Left renal cortex interstitium (tissue), 4 donors: ENCODE data around the gene OR51A7. TPM values are rescaled to one million over a fixed set of nuclear protein-coding genes. Genes with fewer than 3 reads are reported as not detected.
"Not testable (repeated sequence)": the region's sequence is repeated elsewhere in the genome, so short reads cannot be mapped to it uniquely, and the experiment has no call there.

Experiments used
- DNase-seq, 4 donors: peaks; one replicate each; pipeline ENCODE4 v3.0.0-alpha.2; 2013; ENCODE audit warnings: low read depth in 4 of 4, low spot score in 2 of 4, missing footprints in 1 of 4
- polyA plus RNA-seq, 4 donors: library from polyadenylated mRNA; unstranded; fragments of 120-200 nt; gene quantifications; one replicate each; pipeline ENCODE4 v1.2.1, GENCODE V29; 2013; ENCODE audit not compliant: insufficient read length in 4 of 4

OR51A7 gene
- not detected for polyA plus RNA-seq

- DNase-seq = no peak
Measured at GRCh38 chr11:4903484-4903883, at the start of gene OR51A7. Gene OR51A7, plus strand, starts transcription at chr11:4903783. Its CDS starts 3,587 bp downstream, at chr11:4907370.

- DNase-seq = not testable (repeated sequence)
Measured at GRCh38 chr11:4854286-4854685, 49.3 kb upstream of the OR51A7 start.

DNA sequence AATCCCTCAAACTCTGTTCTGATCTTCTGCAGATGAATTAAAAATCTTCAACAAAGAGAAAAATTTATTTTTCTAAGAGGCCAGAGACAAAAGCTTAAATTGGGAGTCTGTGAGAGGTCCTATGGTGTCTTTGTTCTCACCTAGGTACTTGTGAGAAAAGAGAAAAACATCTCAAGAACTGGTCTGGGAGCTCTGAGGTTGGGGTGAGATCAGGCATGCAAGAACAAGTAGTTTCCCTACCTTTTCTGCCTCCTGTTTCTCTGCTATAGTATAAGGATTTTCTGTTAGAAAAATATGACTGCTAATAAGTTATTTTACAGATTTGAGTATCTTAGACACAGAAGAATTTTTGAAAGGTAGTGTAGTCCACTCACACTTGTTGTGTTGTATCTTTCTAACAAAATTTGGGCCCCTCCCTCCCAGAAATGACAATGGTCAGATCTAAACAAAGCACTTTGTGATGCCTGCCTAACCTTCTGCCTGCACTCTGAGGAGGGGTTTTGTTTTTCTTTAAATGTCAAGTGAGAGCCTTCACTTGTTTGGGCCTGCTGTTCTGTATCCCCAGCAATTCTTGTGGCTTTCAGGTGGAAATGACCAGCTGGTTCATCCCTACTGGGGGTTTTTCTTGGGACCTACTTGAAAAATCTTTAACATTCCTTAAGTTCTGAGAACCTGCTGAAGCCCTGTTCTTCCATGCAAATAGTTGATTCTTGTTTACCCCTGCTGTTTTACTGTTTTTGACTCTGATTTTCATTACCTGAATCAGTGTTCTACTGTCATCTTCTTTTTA lies 40.9 kb upstream of the OR51A7 start:
- no peak for DNase-seq

- no peak for DNase-seq
Measured at GRCh38 chr11:4863876-4864275, 39.7 kb upstream of the OR51A7 start.

- no peak for DNase-seq
Measured at GRCh38 chr11:4865855-4866254, 37.7 kb upstream of the OR51A7 start.

DNA sequence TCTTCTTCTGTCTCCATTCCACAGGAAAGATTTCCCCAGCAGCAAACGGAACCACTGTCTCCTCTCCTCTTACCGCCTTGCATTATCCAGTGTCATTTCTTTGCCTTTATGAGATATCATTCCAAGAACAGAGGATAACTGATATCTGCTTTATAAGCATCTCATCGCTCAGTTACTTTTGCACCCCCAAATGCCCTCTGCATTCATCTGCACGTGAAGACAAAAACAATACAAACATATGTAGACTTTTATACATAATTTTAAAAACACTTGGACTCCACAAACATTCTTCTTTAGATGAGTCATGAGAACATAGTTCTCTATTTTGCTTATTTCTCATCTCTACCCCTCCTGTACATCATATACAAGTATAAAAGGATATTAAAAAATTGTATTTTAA lies 22.4 kb upstream of the OR51A7 start:
- DNase-seq = no peak

DNA sequence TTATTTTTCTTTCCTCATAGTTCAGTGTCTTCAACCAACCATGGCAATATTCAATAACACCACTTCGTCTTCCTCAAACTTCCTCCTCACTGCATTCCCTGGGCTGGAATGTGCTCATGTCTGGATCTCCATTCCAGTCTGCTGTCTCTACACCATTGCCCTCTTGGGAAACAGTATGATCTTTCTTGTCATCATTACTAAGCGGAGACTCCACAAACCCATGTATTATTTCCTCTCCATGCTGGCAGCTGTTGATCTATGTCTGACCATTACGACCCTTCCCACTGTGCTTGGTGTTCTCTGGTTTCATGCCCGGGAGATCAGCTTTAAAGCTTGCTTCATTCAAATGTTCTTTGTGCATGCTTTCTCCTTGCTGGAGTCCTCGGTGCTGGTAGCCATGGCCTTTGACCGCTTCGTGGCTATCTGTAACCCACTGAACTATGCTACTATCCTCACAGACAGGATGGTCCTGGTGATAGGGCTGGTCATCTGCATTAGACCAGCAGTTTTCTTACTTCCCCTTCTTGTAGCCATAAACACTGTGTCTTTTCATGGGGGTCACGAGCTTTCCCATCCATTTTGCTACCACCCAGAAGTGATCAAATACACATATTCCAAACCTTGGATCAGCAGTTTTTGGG lies 21.6 kb upstream of the OR51A7 start, which contains the start of gene OR51T1:
Gene OR51T1 (plus strand): TSS at position 41 of the 641 bp plus-strand sequence. CDS start 0 bp downstream, at position 41.
- DNase-seq = peak in 1 of 4 donors; percentile 13

- DNase-seq = no peak
Measured at GRCh38 chr11:4882543-4882942, 21.0 kb upstream of the OR51A7 start.

DNA sequence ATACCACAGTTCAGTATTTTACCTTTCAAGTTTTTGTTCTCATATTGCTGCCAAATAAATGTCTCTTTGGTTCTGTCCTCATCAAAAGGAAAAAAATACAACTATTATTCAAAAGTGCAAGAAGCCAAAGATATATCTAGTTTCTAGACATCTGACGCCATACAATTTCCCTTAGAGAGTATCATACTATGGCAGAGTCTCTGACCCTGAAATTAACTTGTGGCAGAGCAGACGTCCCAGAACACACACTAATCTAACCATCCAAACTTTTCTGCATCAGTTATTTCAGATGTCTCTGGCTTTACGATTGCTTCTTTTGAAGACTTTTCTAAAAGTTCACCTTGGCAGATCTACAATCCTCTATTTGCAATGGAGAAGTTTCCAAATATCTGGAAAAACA lies 19.2 kb upstream of the OR51A7 start:
- no peak for DNase-seq

GRCh38 chr11:4886186-4886585 lies 17.4 kb upstream of the OR51A7 start:
- no peak for DNase-seq

GRCh38 chr11:4887591-4887990 lies 16.0 kb upstream of the OR51A7 start:
- no peak for DNase-seq

DNA sequence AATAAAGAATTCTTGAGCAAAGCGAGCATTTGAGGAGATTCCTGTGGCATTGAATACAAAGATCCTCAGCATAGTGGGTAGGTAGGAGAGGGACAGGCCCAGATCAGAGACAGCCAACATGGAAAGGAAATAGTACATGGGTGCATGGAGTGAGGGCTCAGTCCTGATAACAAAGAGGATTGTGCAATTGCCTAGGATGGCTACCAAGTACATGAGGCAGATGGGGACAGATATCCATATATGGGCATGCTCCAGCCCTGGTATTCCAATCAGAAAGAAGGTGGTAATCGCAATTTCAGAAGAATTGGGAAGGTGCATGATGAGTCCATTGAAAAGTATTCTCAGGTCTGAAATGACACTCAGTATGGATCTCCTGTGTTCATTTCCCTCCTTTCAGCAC lies 13.3 kb upstream of the OR51A7 start:
- DNase-seq = no peak

DNA sequence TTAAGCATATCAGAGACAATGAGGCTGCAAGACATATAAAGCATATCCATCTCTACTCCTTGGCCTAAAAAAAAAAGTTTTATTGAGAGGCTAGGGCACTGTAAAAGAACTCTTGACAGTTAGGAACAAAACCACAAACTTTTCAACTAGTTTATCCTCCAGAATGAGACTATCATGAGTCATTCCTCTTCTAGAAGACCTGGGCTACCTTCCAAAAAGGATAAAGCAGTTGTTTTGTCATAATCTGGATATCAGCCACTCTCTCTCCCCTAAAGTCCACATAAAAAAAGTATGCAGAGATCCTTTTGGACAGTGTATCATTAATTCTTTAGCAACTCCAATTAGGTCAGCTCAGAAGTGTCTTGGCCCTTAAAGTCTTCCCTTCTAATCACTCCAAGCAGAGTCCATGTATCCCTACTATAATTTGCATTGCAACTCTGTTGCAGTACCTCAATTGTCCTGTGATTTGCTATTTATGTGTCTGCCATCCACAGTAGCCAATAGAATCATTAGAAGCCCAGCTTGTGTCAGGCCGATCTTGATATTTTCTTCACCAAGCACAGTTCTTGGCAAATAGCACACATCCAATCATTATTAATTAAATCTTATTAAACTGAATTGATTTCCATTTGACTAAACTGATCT lies 11.5 kb upstream of the OR51A7 start:
- DNase-seq = no peak

DNA sequence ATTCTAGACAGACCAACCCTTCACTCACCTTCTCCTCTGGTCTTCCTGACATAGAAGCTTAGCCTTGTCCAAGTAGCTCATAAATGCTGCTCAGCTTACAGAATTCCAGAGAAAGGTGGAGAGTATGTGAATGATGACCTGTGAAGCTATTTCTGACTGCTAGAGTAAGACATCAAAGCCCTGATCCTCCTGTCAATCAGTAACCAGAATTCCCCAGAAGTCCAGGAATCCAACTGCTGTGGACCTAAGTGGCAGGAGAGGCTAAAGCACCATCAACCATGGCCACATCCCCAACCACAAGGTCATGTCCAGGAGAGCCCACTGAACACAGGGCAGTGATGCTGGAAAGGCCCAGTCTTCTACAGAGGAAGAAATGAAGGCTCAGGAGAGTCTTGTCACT lies 13.0 kb downstream of the OR51A7 start:
- DNase-seq = peak in 1 of 4 donors; percentile 2

DNA sequence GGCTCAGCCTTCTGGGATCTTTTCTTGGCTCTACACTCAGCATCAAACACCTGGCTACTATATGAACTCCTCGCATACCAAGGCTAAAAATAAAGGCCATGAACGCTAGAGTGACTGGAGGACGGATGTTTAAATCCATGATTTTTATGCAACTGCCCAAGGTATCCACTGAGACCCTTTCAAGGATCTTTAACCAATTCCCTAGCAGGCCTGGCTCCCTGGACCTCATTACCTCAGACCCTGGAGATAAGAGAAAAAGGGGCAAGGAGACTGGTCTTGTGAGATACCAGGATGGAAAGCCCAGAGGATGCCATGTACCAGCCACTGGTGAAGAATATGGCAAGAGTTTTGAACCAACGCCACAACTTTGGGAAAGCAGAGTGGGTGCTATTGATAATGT lies 15.7 kb downstream of the OR51A7 start, which contains the start of gene OR51G2:
Gene OR51G2 (minus strand): TSS at position 101 of the 400 bp plus-strand sequence. CDS start 3,687 bp downstream, outside the sequence.
- no peak for DNase-seq

- no peak for DNase-seq
Measured at GRCh38 chr11:4921796-4922195, 18.2 kb downstream of the OR51A7 start.

GRCh38 chr11:4922304-4922703 lies 18.7 kb downstream of the OR51A7 start:
- no peak for DNase-seq

DNA sequence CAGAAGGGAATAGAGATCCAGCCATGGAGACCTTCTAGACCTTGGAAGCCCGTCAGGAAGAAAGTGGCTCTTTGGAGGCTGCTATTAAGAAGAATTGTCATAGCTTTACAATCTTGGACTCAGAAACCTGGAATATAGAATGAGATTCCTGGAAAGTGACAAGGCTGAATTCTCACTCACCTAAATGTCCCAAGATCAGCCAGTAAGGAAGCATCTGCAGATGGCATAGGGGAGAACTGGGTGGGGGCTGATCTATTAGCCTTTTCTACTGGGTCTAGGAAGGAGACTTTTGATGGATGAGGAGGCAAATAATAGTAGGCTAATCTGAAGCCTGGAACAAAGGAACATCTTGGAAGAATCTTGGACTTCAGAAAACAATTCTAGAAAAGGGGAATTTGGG lies 20.7 kb downstream of the OR51A7 start, which contains the start of gene OR51G1:
Gene OR51G1 (minus strand): TSS at position 101 of the 400 bp plus-strand sequence. CDS start 0 bp downstream, at position 101.
- DNase-seq = no peak

- no peak for DNase-seq
Measured at GRCh38 chr11:4926608-4927007, 23.0 kb downstream of the OR51A7 start.

DNA sequence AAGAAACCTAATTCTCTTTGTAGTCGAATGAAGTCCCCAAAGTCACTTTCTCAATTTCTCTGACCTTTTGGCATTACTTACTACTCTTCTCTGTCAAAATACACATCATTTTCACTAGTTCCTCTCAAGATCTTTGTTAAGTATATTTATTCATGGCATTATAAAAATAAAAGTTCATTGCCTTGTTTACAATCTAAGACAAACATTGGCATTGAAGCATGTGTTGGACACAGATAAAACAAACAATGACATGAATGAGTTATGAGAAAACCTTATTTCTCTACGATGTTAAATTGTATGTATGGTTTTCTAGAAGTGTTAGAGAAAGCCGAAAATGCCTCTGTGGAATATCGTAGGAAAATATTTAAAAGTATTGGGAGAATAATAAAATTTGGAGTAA lies 29.2 kb downstream of the OR51A7 start:
- DNase-seq = no peak

DNA sequence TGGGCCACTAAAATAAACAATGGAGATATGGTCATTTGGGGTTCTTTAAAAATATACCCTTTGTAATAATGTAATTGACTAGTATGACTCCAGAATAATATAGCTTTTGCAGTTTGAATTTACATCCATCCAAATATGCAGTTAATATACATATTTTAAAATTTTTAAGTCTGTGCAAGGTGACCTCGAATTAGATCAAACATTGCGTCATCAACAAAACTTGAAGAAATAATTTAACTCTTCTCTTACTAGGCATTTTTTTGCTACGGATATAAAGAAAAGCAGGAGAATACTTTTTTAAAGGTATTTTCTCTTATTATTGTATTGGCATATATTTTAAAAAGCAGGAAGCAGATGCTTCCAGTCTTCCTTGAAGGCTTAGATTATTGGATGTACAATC lies 33.2 kb downstream of the OR51A7 start:
- DNase-seq = no peak
